MCF 10A (cell line): Measurements from ENCODE around the gene RGCC. TPM values are rescaled to one million over a fixed set of nuclear protein-coding genes. Genes with fewer than 3 reads are reported as not detected.

Experiments used
- BruUV-seq: library from RNA; stranded (reverse); fragments of 400-500 nt; replicated peaks from 2 replicates; lab custom pipeline; 2021; lab: Mats Ljungman, UMichigan
- CTCF ChIA-PET: fragments of 300-600 bp; sonication (Branson Sonifier 250); formaldehyde crosslinking; extraction: SDS; loops from one replicate; lab custom pipeline; 2021; ENCODE audit warnings: antibody characterized with exemption, inconsistent platforms; lab: Yijun Ruan, JAX
- POLR2A ChIA-PET: fragments of 300-600, 350-650 bp; sonication (Branson Sonifier 250); formaldehyde crosslinking; extraction: SDS; loops from one replicate; lab custom pipeline; 2020; ENCODE audit warnings: antibody characterized with exemption, inconsistent platforms; lab: Yijun Ruan, JAX
- DNase-seq: peaks from one replicate; pipeline ENCODE4 v3.0.0-alpha.2; 2018; ENCODE audit not compliant: unreplicated experiment
- H3K27ac Mint-ChIP-seq: one replicate; pipeline ENCODE4 v1.8.0; 2022; ENCODE audit warnings: mild to moderate bottlenecking, low read depth, mixed read lengths; ENCODE audit not compliant: unreplicated experiment
- H3K27me3 Mint-ChIP-seq: one replicate; pipeline ENCODE4 v1.8.0; 2022; ENCODE audit warnings: mixed read lengths; ENCODE audit not compliant: insufficient read depth, unreplicated experiment
- H3K36me3 Mint-ChIP-seq: one replicate; pipeline ENCODE4 v1.8.0; 2022; ENCODE audit warnings: mild to moderate bottlenecking, moderate library complexity, mixed read lengths; ENCODE audit not compliant: insufficient read depth, unreplicated experiment
- H3K4me1 Mint-ChIP-seq: one replicate; pipeline ENCODE4 v1.8.0; 2022; ENCODE audit warnings: mixed read lengths; ENCODE audit not compliant: insufficient read depth, unreplicated experiment
- H3K4me3 Mint-ChIP-seq: one replicate; pipeline ENCODE4 v1.8.0; 2022; ENCODE audit warnings: mild to moderate bottlenecking, moderate library complexity, mixed read lengths; ENCODE audit not compliant: unreplicated experiment
- H3K9me3 Mint-ChIP-seq: one replicate; pipeline ENCODE4 v1.8.0; 2022; ENCODE audit warnings: mixed read lengths; ENCODE audit not compliant: unreplicated experiment
- CTCF ChIP-seq: fragments of 200-600 bp; IDR thresholded peaks from one replicate; pipeline ENCODE4 v1.8.0; 2022; ENCODE audit warnings: antibody characterized with exemption, mild to moderate bottlenecking; ENCODE audit not compliant: unreplicated experiment
- intact Hi-C: fragments of 100-400 bp; cut with micrococcal nuclease; formaldehyde crosslinking; loops from 2 replicates; pipeline ENCODE4 v1.14.1; 2022
- total RNA-seq: library from RNA; stranded (reverse); gene quantifications from 2 replicates; pipeline ENCODE4 v1.2.3, GENCODE V29; 2022

RGCC gene
- total RNA-seq, 1 experiment from 2014 or later = 3.7 TPM

- TF ChIP-seq CTCF = no peak
- no peaks in the 10 kb centered on the region for H3K4me1 Mint-ChIP-seq
- ChIA-PET CTCF (no interaction called here), POLR2A (no interaction called here)
- H3K9me3 Mint-ChIP-seq = no peaks in the 10 kb centered on the region
- no peak overlapping the region for H3K4me3 Mint-ChIP-seq
- intact Hi-C loops = no loop called here
- no peak overlapping the region for H3K27ac Mint-ChIP-seq
- no TSS peak for BruUV-seq
- no peaks in the 10 kb centered on the region for H3K36me3 Mint-ChIP-seq
- DNase-seq = no peak
- H3K27me3 Mint-ChIP-seq = peaks cover 14% of the 10 kb centered on the region
Observed at GRCh38 chr13:41443969-41444368, 13.4 kb upstream of the RGCC start.

- no peak for DNase-seq
- BruUV-seq = no TSS peak
- no peaks in the 10 kb centered on the region for H3K4me1 Mint-ChIP-seq
- H3K27me3 Mint-ChIP-seq = no peaks in the 10 kb centered on the region
- ChIA-PET POLR2A (no interaction called here), CTCF (no interaction called here)
- H3K4me3 Mint-ChIP-seq = no peak overlapping the region
- intact Hi-C loops = no loop called here
- no peak for TF ChIP-seq CTCF
- no peaks in the 10 kb centered on the region for H3K9me3 Mint-ChIP-seq
- no peaks in the 10 kb centered on the region for H3K36me3 Mint-ChIP-seq
- no peak overlapping the region for H3K27ac Mint-ChIP-seq
Observed at GRCh38 chr13:41452462-41452861, 4.9 kb upstream of the RGCC start.

GRCh38 chr13:41453620-41454019 lies 3.7 kb upstream of the RGCC start:
- no peak for TF ChIP-seq CTCF
- H3K27me3 Mint-ChIP-seq = no peaks in the 10 kb centered on the region
- POLR2A ChIA-PET = no interaction called here

GRCh38 chr13:41454170-41454569 lies 3.2 kb upstream of the RGCC start:
- TF ChIP-seq CTCF = no peak
- BruUV-seq = no TSS peak
- H3K36me3 Mint-ChIP-seq = no peaks in the 10 kb centered on the region
- no peaks in the 10 kb centered on the region for H3K9me3 Mint-ChIP-seq
- no peak overlapping the region for H3K4me3 Mint-ChIP-seq
- H3K27me3 Mint-ChIP-seq = no peaks in the 10 kb centered on the region
- H3K27ac Mint-ChIP-seq = no peak overlapping the region
- CTCF ChIA-PET = no interaction called here
- POLR2A ChIA-PET = no interaction called here
- intact Hi-C loops = no loop called here
- no peak for DNase-seq
- H3K4me1 Mint-ChIP-seq = peaks cover 4% of the 10 kb centered on the region

More at GRCh38 chr13:41453620-41454019, 3.7 kb upstream of the RGCC start:
- intact Hi-C loops = no loop called here
- Mint-ChIP-seq H3K9me3 (no peaks in the 10 kb centered on the region), H3K36me3 (no peaks in the 10 kb centered on the region), H3K4me3 (no peak overlapping the region), H3K4me1 (no peaks in the 10 kb centered on the region), H3K27ac (no peak overlapping the region)
- CTCF ChIA-PET = no interaction called here
- no peak for DNase-seq
- BruUV-seq = no TSS peak
